Stimulated activated CD8-positive, alpha-beta memory T cell treated with anti-CD3 and anti-CD28 coated beads, Interleukin-15, amount 100 ng/mL, for 1 hour (primary cell): ENCODE data around the gene TBCCD1.
"Not testable (repeated sequence)": the region's sequence is repeated elsewhere in the genome, so short reads cannot be mapped to it uniquely, and the experiment has no call there.

Source experiments
- DNase-seq: peaks from one replicate; pipeline ENCODE4 v3.0.0-alpha.2; 2020; ENCODE audit warnings: low read depth

Gene TBCCD1

GRCh38 chr3:186596568-186597287 lies 29.6 kb upstream of the TBCCD1 start:
- DNase-seq = no peak

GRCh38 chr3:186594591-186595113 lies 27.5 kb upstream of the TBCCD1 start:
- DNase-seq = no peak

- DNase-seq = no peak
Measured at GRCh38 chr3:186593862-186594261, 26.7 kb upstream of the TBCCD1 start.

GRCh38 chr3:186592682-186593081 lies 25.5 kb upstream of the TBCCD1 start:
- DNase-seq = no peak

GRCh38 chr3:186590580-186591295 lies 23.6 kb upstream of the TBCCD1 start:
- DNase-seq = no peak

GRCh38 chr3:186589856-186590579 lies 22.9 kb upstream of the TBCCD1 start:
- no peak for DNase-seq

- no peak for DNase-seq
Measured at GRCh38 chr3:186589121-186589520, 22.0 kb upstream of the TBCCD1 start.

GRCh38 chr3:186588632-186589031 lies 21.5 kb upstream of the TBCCD1 start:
- DNase-seq = no peak

- no peak for DNase-seq
Measured at GRCh38 chr3:186587183-186587582, 20.0 kb upstream of the TBCCD1 start.

- not testable (repeated sequence) for DNase-seq
Measured at GRCh38 chr3:186586245-186586644, 19.1 kb upstream of the TBCCD1 start.

GRCh38 chr3:186583831-186584230 lies 16.7 kb upstream of the TBCCD1 start:
- DNase-seq = no peak

- DNase-seq = no peak
Measured at GRCh38 chr3:186582541-186582940, 15.4 kb upstream of the TBCCD1 start.

GRCh38 chr3:186580785-186581184 lies 13.6 kb upstream of the TBCCD1 start:
- no peak for DNase-seq

- no peak for DNase-seq
Measured at GRCh38 chr3:186577521-186577920, 10.4 kb upstream of the TBCCD1 start.

- no peak for DNase-seq
Measured at GRCh38 chr3:186571644-186572013, 4.5 kb upstream of the TBCCD1 start.

- DNase-seq = no peak
Measured at GRCh38 chr3:186570941-186571643, 4.0 kb upstream of the TBCCD1 start.

GRCh38 chr3:186570096-186570940 lies 3.2 kb upstream of the TBCCD1 start, which contains the start of gene DNAJB11:
TSS of gene DNAJB11 (plus strand) at chr3:186570720. CDS start at chr3:186570898, 178 bp downstream.
- peak; percentile 97 for DNase-seq

GRCh38 chr3:186569779-186570095 lies 2.6 kb upstream of the TBCCD1 start:
- DNase-seq = no peak

GRCh38 chr3:186569361-186569760 lies 2.2 kb upstream of the TBCCD1 start:
- DNase-seq = not testable (repeated sequence)

GRCh38 chr3:186566772-186567071 lies 417 bp downstream of the TBCCD1 start:
- DNase-seq = no peak

GRCh38 chr3:186564586-186564985 lies 2.6 kb downstream of the TBCCD1 start:
- DNase-seq = no peak
